ENCODE data around the gene SLFN12. TPM values are rescaled to one million over a fixed set of nuclear protein-coding genes. Genes with fewer than 3 reads are reported as not detected.

The SLFN12 gene
- total RNA-seq, 2 experiments from 2014 or later, result 6.7 to 7.5 TPM

- ChIA-PET CTCF (no interaction called here), POLR2A (interaction anchor here (1.0 kb wide), 1 partner anchor 13 kb away, joined by 3 read pairs; no protein-coding TSS in a partner anchor)
Measured at GRCh38 chr17:35368081-35368830, 64.0 kb downstream of the SLFN12 start.

DNA sequence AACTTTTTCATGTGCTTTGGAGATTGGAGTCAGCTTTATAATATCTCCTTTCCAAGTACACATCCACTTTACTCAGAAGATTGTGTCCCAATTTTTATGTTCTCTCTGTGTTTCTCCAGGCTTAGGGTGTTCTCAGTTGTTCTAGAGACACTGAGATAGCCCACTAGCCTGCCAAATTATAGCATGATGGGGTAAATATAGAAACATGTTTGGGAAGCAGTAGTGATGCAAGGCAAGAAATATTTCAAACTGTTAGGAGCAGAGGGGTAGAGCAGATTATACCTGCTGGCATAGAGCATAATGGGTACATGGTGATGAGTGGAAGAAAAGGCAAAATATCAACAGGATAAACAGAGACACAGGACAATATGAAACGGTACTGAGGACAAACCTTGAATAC is 71.3 kb downstream of the SLFN12 start:
- POLR2A ChIA-PET, result no interaction called here
- CTCF ChIA-PET, result interaction anchor here (1.1 kb wide), 1 partner anchor 48 kb away, joined by 3 read pairs; no protein-coding TSS in a partner anchor

Other genes starting within 250 kb of the SLFN12 start
- gene SLC35G3, start 238.1 kb downstream of the SLFN12 start, total RNA-seq, result not detected
- 10 to 100 TPM; 13.2 to 14.5 TPM for gene SLFN5, start 189.4 kb downstream of the SLFN12 start, total RNA-seq
- gene SLFN11, start 58.9 kb downstream of the SLFN12 start, total RNA-seq, result 10 to 100 TPM; 45.4 to 50.6 TPM
- 10 to 100 TPM; 23.3 to 24.3 TPM for gene SLFN13, start 16.3 kb upstream of the SLFN12 start, total RNA-seq
- 10 to 100 TPM; 42.8 TPM for gene SLFN12L, start 105.2 kb upstream of the SLFN12 start, total RNA-seq
- gene SLFN14, start 128.3 kb upstream of the SLFN12 start, total RNA-seq, result under 1 TPM; 0.19 to 0.32 TPM
- gene PEX12, start 146.1 kb upstream of the SLFN12 start, total RNA-seq, result 1 to 10 TPM; 5.4 to 6.0 TPM
- gene AP2B1, start 154.8 kb upstream of the SLFN12 start, total RNA-seq, result 100 to 1,000 TPM; 162 to 163 TPM

Measured in activated CD8-positive, alpha-beta memory T cell treated with anti-CD3 and anti-CD28 coated beads for 36 hours (primary cell).